HG02763 (cell line): Measurements from ENCODE around the gene STAP1.
"Not testable (repeated sequence)": the region's sequence is repeated elsewhere in the genome, so short reads cannot be mapped to it uniquely, and the experiment has no call there.

Experiments used
- ATAC-seq: cut with Tn5 transposase; IDR thresholded peaks from one replicate; pipeline ENCODE4 v1.9.1; 2021; ENCODE audit warnings: mild to moderate bottlenecking, moderate library complexity; ENCODE audit not compliant: unreplicated experiment

Gene STAP1, protein sequence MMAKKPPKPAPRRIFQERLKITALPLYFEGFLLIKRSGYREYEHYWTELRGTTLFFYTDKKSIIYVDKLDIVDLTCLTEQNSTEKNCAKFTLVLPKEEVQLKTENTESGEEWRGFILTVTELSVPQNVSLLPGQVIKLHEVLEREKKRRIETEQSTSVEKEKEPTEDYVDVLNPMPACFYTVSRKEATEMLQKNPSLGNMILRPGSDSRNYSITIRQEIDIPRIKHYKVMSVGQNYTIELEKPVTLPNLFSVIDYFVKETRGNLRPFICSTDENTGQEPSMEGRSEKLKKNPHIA

DNA sequence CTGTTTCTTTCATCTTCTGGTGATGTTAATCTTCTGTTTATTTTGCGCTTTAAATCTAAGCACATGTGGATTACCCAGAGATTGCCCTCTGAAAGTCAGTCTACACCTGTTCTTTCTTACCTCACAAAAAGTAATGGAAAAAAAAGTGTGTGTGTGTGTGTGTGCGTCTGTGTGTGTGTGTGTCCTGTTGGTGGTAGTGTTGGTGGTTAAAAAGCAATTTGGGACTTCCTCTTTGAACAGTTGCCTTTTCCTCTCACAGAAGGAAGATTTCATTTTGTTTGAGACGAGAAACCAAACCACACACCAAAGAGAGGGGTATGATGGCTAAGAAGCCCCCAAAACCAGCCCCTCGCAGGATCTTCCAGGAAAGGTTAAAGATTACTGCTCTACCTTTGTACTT, at the start of gene STAP1:
TSS of gene STAP1 (plus strand) at position 235 of the 400 bp plus-strand sequence. CDS start at position 318, 83 bp downstream.
- ATAC-seq: peak; percentile 70

DNA sequence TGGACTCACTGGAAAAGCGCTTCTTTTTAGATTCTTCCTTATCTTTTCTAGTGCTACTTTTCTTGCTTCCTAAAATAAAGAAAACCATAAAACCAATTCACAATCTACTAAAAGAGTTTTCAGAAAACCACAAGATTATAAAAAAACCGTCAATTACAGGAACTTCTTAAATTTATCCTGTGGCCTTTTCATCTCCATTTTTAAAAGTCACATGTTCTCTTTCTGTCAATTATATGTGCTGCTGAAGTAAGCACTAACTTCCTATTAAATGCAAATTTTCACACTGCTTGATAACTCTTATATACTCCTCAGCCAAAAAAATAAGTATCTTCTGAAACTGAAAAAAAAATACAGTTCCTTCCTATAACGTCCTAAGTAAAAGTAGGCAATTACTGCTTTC, 46.0 kb upstream of the STAP1 start:
- no peak for ATAC-seq

DNA sequence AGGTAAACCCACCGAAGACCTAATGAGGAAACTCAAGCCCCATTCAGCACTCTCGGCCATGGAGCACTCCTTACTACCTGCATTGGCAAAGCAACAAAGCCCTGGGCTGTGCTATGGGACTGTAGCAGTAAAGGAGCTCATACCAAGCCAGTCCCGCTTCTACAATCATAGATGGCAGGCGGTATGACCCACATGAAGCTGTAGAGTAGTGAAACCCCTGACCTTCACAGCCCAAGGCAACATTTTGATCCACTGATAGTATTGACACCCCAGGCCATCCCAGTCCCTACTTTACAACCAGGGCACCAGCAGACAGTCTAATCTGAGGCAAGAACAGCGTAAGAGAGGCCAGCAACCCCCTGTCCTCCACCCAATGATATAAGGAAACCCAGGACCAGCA, 38.4 kb upstream of the STAP1 start:
- no peak for ATAC-seq

DNA sequence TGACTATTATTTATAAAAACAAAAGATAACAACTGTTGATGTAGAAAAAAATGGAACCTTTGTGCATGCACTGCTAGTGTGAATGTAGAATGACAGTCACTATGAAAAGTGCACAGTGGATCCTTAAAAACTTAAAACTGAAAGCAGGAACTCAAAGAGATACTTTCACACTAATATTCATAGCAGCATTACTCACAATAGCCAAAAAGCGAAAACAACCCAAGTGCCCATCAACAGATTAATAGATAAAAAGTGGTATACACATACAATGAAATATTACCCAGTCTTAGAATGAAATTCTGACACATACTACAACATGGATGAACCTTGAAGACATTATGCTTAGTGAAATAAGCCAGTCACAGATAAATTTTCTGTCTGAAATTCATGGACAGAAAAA, 37.0 kb upstream of the STAP1 start:
- no peak for ATAC-seq

DNA sequence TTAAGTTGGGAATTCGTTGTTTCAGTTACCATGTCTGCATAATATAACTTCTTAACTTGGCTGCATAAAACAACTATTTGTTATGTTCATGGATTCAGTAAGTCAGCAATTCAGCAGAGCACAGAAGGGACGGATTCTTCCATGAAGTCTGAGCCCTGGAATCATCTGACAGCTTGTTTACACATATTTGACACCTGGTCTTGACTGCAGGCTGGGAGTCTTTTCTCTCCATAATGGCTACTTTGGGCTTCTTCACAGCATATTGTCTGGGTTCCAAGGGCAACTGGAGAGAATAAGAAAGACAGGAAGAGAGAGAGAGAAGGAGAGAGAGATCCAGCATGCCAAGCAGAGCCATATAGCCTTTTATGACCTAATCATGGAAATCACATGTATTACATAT, 36.3 kb upstream of the STAP1 start:
- ATAC-seq: no peak

DNA sequence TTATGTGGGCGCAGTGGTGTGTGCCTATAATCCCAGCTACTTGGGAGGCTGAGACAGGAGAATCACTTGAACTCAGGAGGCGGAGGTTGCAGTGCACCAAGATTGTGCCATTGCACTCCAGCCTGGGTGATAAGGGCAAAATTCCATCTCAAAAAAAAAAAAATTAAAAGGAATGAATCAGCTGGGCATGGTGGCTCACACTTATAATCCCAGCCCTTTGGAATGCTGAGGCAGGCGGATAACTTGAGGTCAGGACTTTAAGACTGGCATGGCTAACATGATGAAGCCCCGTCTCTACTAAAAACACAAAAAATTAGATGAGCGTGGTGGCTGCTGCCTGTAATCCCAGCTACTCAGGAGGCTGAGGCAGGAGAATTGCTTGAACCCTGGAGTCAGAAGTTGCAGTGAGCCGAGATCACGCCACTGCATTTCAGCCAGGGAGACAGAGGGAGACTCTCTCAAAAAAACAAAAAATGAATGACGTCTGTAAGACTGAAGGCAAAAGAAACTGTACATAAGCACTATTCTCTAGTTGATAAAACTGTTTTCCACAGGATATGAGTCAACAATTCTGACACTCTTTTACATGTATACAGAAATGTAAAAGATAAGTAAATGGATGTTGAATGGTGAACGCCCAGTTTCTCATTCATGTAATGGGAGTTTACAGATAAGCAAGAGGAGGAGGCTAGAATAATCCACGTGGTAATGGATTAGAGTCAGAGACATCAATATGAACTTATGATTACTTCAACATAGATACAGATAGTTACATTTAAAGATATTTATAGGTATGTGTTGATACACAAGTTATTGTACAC, 35.5 kb upstream of the STAP1 start:
- ATAC-seq: no peak

DNA sequence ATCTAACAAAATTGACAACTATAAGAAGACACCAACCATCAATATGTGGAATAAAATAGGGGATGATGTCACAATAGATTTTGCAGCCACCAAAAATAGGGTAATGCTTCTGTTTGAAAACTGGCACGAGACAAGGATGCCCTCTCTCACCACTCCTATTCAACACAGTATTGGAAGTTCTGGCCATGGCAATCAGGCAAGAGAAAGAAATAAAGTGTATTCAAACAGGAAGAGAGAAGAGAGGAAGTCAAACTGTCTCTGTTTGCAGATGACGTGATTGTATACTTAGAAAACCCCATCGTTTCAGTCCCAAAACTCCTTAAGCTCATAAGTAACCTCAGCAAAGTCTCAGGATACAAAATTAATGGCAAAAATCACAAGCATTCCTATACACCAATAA, 34.4 kb upstream of the STAP1 start:
- not testable (repeated sequence) for ATAC-seq

DNA sequence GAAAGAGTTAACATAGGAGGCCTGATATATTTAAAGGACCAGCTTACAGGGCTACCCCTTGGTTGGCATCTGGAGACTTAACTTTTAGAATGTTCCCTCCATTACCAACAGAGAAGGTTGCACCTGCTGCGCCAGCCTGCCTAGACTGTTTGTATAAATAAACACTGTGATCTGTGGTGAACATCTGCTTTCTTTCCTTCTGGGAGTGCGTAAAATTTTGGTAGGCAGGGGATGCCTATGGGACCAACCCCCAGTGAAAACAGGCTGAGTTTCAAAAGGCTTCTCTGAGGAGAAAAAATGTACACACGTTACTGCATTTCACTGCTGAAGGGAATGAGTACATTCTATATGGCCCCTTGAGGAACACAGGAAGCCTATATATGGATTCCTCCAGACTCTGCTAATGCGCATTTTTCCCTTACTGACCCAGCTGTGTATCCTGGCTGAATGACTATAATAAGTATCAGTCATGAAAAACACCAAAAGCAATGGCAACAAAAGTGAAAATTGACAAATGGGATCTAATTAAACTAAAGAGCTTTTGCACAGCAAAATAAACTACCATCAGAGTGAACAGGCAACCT, 27.1 kb upstream of the STAP1 start:
- ATAC-seq: no peak

DNA sequence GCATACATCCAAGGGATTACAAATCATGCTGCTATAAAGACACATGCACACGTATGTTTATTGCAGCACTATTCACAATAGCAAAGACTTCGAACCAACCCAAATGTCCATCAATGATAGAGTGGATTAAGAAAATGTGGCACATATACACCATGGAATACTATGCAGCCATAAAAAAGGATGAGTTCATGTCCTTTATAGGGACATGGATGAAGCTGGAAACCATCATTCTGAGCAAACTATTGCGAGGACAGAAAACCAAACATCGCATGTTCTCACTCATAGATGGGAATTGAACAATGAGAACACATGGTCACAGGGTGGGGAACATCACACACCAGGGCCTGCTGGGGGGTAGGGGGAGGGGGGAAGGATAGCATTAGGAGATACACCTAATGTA, 26.1 kb upstream of the STAP1 start:
- not testable (repeated sequence) for ATAC-seq

DNA sequence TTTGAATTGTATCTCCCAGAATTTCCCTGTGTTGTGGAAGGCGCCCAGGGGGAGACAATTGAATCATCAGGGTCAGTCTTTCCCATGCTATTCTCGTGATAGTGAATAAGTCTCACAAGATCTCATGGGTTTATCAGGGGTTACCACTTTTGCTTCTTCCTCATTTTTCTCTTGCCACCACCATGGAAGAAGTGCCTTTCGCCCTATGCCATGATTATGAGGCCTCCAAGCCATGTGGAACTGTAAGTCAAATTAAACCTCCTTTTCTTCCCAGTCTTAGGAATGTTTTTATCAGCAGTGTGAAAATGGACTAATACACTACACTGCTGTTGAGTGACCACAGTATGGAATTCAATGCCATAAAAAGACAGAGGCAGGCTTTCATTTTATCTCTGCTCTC, 25.4 kb upstream of the STAP1 start:
- no peak for ATAC-seq

DNA sequence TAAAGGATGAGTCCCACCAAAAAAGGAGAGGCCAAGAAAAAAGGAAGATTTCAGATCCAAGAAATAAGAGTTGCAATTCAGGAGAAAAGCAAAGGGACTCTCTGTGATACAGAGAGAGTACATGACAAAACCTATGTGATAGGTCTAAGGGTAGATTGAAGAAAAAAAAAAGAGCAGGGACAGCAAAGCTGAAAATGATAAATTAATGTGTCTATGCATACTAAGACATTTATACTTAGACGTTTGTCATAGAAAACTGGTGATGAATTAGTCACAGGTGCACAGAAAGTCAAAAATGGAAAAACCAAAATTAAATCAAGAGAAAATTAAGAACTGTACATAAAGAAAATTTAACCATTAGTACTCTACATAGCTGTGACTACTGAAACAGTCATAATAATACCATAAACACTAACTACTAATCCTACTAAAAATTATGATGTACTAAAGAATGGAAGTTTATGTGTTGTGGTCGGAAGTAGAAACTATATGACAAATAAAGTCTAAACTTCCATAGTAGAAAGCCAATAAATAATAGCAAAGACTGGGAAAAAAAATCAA, 23.2 kb upstream of the STAP1 start:
- no peak for ATAC-seq

DNA sequence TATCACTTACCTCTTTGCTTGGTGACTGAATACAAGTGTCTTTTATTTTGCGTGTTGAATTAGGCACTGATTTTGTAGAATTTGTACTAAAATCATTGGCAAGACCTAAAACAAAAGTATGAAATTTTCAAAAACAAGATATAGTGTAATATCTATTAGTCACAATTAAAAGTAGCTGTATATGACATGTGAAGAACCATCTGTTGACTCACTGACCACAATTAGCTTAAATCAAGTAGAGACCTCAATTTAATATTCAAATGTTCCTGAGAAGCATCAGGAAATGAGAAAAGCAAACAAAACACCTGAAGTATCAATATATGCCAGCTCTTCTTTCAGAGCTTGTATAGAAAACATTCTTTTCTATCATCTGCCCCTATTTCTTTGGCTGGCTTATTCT, 18.7 kb upstream of the STAP1 start:
- ATAC-seq: no peak

DNA sequence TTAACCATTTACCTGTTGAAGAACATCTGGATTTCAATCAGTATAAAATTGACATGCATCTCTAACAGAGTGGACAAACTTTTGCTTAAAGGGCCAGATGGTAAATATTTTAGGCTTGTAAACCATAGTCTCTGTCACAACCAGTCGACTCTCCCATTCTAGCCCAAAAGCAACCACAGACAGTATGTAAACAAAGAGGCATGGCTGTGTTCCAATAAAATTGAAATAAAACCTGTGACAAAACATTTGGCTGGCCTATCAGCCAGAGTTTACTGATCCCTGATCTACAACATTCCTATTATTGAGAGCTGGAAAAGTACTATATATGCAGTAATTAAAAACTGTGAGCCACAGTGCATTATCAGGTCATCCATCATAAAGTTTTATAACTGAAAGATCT, 16.5 kb upstream of the STAP1 start:
- ATAC-seq: no peak

DNA sequence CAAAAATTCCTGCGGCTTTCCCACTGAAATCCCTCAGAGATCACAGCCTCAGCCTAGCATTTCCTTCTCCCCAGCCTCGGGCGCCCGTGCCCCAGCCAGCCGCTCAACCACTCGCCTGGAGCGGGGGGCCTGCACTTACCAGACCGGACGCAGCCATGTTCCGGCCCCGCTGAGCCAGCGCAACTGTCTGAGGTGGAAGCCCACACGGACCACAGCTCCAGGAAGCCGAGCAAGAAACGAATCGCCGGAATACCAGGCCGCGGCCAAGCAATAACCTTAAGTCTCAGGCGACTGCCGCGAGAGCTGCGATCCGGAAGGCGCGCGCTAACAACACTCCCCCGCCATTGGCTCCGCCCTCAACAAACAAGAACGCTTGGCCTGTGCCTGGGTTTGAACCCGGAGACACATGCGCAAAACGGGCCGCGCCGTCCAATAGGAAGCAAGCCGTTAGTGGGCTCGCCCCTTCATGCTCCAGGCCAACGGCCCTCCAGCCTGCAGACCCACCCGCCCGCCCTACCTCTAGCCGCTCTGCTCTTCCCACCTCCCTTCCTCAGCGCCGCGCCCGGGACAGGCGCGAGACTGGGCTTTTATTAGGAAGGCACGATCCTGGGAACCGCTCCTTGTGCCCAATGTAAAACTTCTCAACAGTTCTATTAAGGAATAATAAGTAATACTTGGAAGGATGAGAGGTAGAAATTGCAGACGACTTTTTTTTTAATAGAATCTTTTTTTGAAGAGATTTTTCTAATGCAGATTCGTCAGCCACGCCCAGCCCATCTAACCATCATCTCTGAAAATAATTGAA, 13.1 kb upstream of the STAP1 start, which contains the start of gene CENPC:
TSS of gene CENPC (minus strand) at position 305 of the 805 bp plus-strand sequence. CDS start at position 157, 148 bp downstream.
- ATAC-seq: peak; percentile 96

DNA sequence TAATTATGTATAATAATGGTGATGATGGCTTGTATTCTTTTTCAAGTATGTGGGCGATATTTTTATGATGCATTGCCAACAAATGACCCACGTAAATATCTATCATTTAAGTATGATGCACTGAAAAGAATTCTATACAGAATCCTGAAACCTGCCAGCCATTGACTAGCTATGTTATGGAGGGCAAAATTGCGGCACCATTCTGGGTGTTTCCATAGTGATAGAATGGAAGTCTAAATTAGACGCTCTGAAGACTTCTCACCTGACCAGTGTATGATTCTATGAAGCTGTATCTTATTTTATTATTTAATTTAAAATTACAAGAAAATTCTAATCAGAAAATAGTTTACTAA, 12.5 kb upstream of the STAP1 start:
- no peak for ATAC-seq

DNA sequence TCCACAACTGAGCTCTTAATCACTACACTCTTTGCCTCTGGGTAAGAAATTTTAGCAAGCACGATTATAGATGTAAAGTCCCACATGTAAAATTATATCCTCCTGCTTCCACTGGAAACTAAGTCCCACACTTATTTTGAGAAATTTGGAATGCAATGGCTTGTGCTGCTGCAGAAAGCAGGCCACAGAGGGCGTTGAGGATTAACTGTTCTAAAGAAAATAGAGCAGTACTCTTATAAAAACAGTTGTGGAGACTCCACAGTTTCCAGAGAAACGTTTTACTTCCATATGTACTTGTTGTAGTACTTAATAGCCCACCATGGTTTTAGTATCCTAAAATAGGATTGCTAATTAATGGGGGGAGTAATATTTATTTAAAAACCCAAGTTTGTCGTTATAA, 11.6 kb upstream of the STAP1 start:
- ATAC-seq: no peak

DNA sequence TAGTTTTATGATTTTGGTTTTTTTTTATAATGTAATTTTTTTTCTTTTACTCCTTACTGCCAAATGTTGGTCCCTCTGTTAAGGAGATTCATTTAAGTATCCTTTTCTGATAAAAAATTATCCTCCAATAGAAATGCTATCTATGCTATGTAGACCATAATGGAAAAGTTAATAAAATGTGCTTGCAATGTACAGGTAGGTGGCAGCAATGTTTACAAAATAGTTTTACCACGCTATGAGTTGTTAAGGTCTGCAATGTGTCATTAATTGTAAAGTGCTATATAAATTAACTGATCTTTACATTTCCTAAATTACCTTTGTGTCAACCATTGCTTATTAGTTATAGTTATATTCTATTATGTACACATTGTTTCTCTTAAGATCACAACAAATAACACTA, 9.4 kb upstream of the STAP1 start:
- peak; percentile 24 for ATAC-seq

DNA sequence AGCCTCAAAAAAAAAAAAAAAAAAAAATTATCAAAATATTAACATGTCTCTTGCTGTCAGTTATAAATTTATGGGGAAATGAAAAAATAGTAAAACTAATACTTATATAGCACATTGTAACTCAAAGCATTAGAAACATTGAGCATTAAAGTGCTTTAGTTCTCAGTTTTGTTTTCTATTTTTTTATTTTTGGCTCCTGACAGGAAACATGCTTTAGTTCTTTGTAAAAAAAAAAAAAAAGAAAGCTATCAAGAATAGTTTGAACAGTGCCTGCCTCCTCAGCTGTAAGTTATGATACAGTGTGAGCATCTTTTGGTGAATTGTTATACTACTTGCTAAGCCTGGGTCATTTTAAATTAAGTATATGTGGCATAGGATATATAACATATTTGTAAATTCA, 8.1 kb upstream of the STAP1 start:
- ATAC-seq: peak; percentile 36

DNA sequence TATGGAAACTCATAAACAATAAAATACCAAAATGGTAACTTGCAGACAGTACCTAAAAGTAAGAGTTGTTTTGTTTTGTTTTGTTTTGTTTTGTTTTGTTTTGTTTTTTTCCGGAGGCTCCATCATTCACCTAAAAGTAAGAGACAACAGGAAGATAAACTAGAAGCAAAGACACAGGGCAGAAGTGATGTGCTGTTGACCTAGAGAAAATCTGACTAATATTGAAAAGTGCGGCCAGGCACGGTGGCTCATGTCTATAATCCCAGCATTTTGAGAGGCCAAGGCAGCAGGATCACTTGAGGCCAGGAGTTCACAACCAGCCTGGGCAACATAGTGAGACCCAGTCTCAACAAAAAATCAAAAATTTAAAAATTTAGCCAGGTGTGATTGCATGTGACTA, 7.7 kb upstream of the STAP1 start:
- peak; percentile 32 for ATAC-seq

DNA sequence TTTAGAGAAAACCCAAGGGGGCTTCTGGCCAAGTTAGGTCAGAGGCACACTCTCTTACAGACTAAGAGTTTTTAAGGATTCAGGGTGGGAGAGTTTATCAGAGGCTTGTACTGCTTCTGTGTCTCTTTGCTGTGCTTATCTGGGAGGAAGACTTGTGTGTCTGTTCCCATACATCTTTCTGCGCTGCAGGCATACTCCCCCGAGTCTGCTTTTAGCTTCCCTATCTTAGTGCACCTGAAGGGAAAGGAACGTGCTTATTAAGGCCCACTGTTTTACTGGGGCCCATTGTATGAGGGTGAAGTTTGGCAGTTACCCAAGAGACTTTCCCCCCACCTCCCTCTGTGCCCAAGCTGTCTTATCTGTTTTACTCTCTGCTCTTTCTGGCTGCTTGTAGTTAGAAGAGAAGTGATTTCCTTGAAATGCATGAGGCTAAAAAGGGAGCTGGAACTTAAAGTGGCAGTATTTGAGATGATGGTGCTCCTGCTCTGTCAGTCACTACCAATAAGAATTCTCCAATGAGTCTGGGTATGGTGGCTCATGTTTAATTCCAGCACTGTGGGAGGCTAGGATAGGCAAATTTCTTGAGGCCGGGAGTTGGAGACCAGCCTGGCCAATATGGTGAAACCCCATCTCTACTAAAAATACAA, 6.3 kb upstream of the STAP1 start:
- ATAC-seq: not testable (repeated sequence)
